Measurements from ENCODE around the gene RNF212.

GRCh38 chr4:1027219-1027914 is 86.0 kb downstream of the RNF212 start:
- no peak; the same call in 1 of the 2 replicates for TF ChIP-seq SSRP1 (CRISPR knock-in tag; IDR thresholded peaks at IDR 0.05)
- TF ChIP-seq CTCF (CRISPR knock-in tag; IDR thresholded peaks at IDR 0.05), result no peak
- TF ChIP-seq NR2F2 (IDR thresholded peaks at IDR 0.05; ENCODE audit: borderline replicate concordance, low read depth), result no peak
- no peak for TF ChIP-seq CHD4 (IDR thresholded peaks at IDR 0.05; ENCODE audit: borderline replicate concordance, low read length)
- no peak for TF ChIP-seq TBX2 (CRISPR knock-in tag; IDR thresholded peaks at IDR 0.05; ENCODE audit: borderline replicate concordance)
- TF ChIP-seq HOXA9 (CRISPR knock-in tag; IDR thresholded peaks at IDR 0.05; ENCODE audit: borderline replicate concordance), result no peak
- TF ChIP-seq NR2C2 (CRISPR knock-in tag; IDR thresholded peaks at IDR 0.05; ENCODE audit: borderline replicate concordance), result no peak
- TF ChIP-seq TAF1 (CRISPR knock-in tag; IDR thresholded peaks at IDR 0.05), result no peak
- TF ChIP-seq BHLHE40 (IDR thresholded peaks at IDR 0.05; ENCODE audit: low read length), result no peak
- TF ChIP-seq RAD21 (CRISPR knock-in tag; IDR thresholded peaks at IDR 0.05), result no peak
- TF ChIP-seq IRF2 (CRISPR knock-in tag; IDR thresholded peaks at IDR 0.05), result no peak
- TF ChIP-seq MAX (IDR thresholded peaks at IDR 0.05), result no peak
- no peak for TF ChIP-seq CBFB (CRISPR knock-in tag; IDR thresholded peaks at IDR 0.05)
- no peak for TF ChIP-seq KLF13 (CRISPR knock-in tag; IDR thresholded peaks at IDR 0.05)

All from HepG2 (cell line).